IMR-90 (cell line): ENCODE results near the gene ITPR2. TPM values are rescaled to one million over a fixed set of nuclear protein-coding genes. Genes with fewer than 3 reads are reported as not detected.

Experiments
- ATAC-seq: fragments of 200-7000 bp; cut with Tn5 transposase; 2 replicates; pipeline ENCODE4 v1.9.1; 2020; ENCODE audit warnings: low read depth, mild to moderate bottlenecking, moderate library complexity
- BruUV-seq: library from RNA; stranded (reverse); fragments of 400-500 nt; replicated peaks from 2 replicates; lab custom pipeline; 2021; lab: Mats Ljungman, UMichigan
- CTCF ChIA-PET: fragments of 300-600 bp; formaldehyde crosslinking; extraction: SDS; loops from one replicate; lab custom pipeline; 2021; ENCODE audit warnings: antibody characterized with exemption; lab: Yijun Ruan, JAX
- POLR2A ChIA-PET: fragments of 300-600 bp; sonication (Branson Sonifier 250); formaldehyde crosslinking; loops from one replicate; lab custom pipeline; 2022; ENCODE audit warnings: antibody characterized with exemption; ENCODE audit not compliant: unreplicated experiment; lab: Charles Lee
- DNase-seq: peaks from one replicate; pipeline ENCODE4 v3.0.0; 2013
- H2AFZ ChIP-seq: replicated peaks from 2 replicates; pipeline ENCODE3; 2013; ENCODE audit warnings: low read length, mild to moderate bottlenecking; ENCODE audit not compliant: poor library complexity
- H2AK5ac ChIP-seq: 2 replicates; pipeline ENCODE4 v1.6.1; 2013; ENCODE audit warnings: low read depth, low read length, inconsistent platforms
- H2AK9ac ChIP-seq: replicated peaks from 2 replicates; pipeline ENCODE3; 2013; ENCODE audit warnings: mild to moderate bottlenecking, low read depth, low read length, moderate library complexity; ENCODE audit not compliant: poor library complexity
- H2BK120ac ChIP-seq: 2 replicates; pipeline ENCODE4 v1.6.1; 2013; ENCODE audit warnings: low read depth, low read length, inconsistent platforms
- H2BK15ac ChIP-seq: 3 replicates; pipeline ENCODE4 v1.6.1; 2013; ENCODE audit warnings: low read depth, low read length, inconsistent platforms
- H2BK20ac ChIP-seq: 2 replicates; pipeline ENCODE4 v1.6.1; 2013; ENCODE audit warnings: low read depth, mild to moderate bottlenecking, inconsistent platforms, low read length, moderate library complexity
- H2BK5ac ChIP-seq: 2 replicates; pipeline ENCODE4 v1.6.1; 2013; ENCODE audit warnings: mild to moderate bottlenecking, low read depth, low read length, inconsistent platforms; ENCODE audit not compliant: poor library complexity, severe bottlenecking
- H3K14ac ChIP-seq: replicated peaks from 2 replicates; pipeline ENCODE4 v1.6.1; 2013; ENCODE audit warnings: low read depth, low read length, inconsistent platforms
- H3K18ac ChIP-seq: 2 replicates; pipeline ENCODE4 v1.6.1; 2013; ENCODE audit warnings: low read depth, low read length, control low read depth
- H3K23ac ChIP-seq: 2 replicates; pipeline ENCODE4 v1.6.1; 2013; ENCODE audit warnings: low read depth, low read length, inconsistent platforms
- H3K27ac ChIP-seq: 2 replicates; pipeline ENCODE4 v1.5.1; 2013; ENCODE audit warnings: mild to moderate bottlenecking, control low read depth, low read length; ENCODE audit not compliant: insufficient read depth
- H3K27me3 ChIP-seq: 2 replicates; pipeline ENCODE4 v1.6.1; 2013; ENCODE audit warnings: low read length; ENCODE audit not compliant: control insufficient read depth, insufficient read depth
- H3K36me3 ChIP-seq: 2 replicates; pipeline ENCODE4 v1.6.1; 2013; ENCODE audit warnings: low read length, mixed read lengths; ENCODE audit not compliant: control insufficient read depth, insufficient read depth
- H3K4ac ChIP-seq: 2 replicates; pipeline ENCODE4 v1.6.1; 2013; ENCODE audit warnings: low read depth, low read length, inconsistent platforms
- H3K4me1 ChIP-seq: 2 replicates; pipeline ENCODE4 v1.6.1; 2013; ENCODE audit warnings: low read length, mixed read lengths; ENCODE audit not compliant: control insufficient read depth, insufficient read depth
- H3K4me2 ChIP-seq: 2 replicates; pipeline ENCODE4 v1.6.1; 2013; ENCODE audit warnings: low read depth, mild to moderate bottlenecking, control low read depth, low read length, moderate library complexity
- H3K4me3 ChIP-seq: 2 replicates; pipeline ENCODE4 v1.5.1; 2013; ENCODE audit warnings: low read depth, mild to moderate bottlenecking, control low read depth, low read length, moderate library complexity; ENCODE audit not compliant: insufficient read depth
- H3K56ac ChIP-seq: 2 replicates; pipeline ENCODE4 v1.6.1; 2013; ENCODE audit warnings: low read length, inconsistent platforms; ENCODE audit not compliant: insufficient read depth; ENCODE audit errors: extremely low read depth
- H3K79me1 ChIP-seq, 2 experiments: 2 replicates each; pipeline ENCODE4 v1.6.1; 2013; ENCODE audit warnings: low read length in 2 of 2, inconsistent platforms in 1 of 2, low read depth in 1 of 2
- H3K9ac ChIP-seq: 2 replicates; pipeline ENCODE4 v1.6.1; 2013; ENCODE audit warnings: low read depth, low read length, control low read depth
- H3K9me1 ChIP-seq: 2 replicates; pipeline ENCODE4 v1.6.1; 2013; ENCODE audit warnings: low read length, inconsistent platforms; ENCODE audit not compliant: insufficient read depth
- H3K9me3 ChIP-seq: 2 replicates; pipeline ENCODE4 v1.6.1; 2013; ENCODE audit warnings: low read length; ENCODE audit not compliant: control insufficient read depth, insufficient read depth
- H4K20me1 ChIP-seq: 2 replicates; pipeline ENCODE4 v1.6.1; 2013; ENCODE audit warnings: low read length, inconsistent platforms; ENCODE audit not compliant: insufficient read depth
- H4K5ac ChIP-seq: 2 replicates; pipeline ENCODE4 v1.6.1; 2013; ENCODE audit warnings: mild to moderate bottlenecking, low read depth, low read length, control low read depth
- H4K8ac ChIP-seq, 2 experiments: 2 replicates each; pipeline ENCODE4 v1.6.1; 2013; ENCODE audit warnings: low read depth in 2 of 2, low read length in 2 of 2, control low read depth in 1 of 2, inconsistent platforms in 1 of 2
- H4K91ac ChIP-seq: 2 replicates; pipeline ENCODE4 v1.6.1; 2013; ENCODE audit warnings: low read depth, low read length, inconsistent platforms; ENCODE audit not compliant: insufficient read depth
- BHLHE40 ChIP-seq: fragments of 150-350 bp; IDR thresholded peaks from 2 replicates; pipeline ENCODE4 v1.6.1; 2016; ENCODE audit warnings: mild to moderate bottlenecking, low read depth, low read length
- CEBPB ChIP-seq: IDR thresholded peaks from 2 replicates; pipeline ENCODE4 v1.6.1; 2012; ENCODE audit warnings: low read depth, low read length, improper control_type of control experiment
- CHD1 ChIP-seq: IDR thresholded peaks from 2 replicates; pipeline ENCODE4 v1.6.1; 2012; ENCODE audit warnings: low read depth, low read length, improper control_type of control experiment
- CTCF ChIP-seq: conservative IDR thresholded peaks from 2 replicates; pipeline ENCODE4 v1.5.1; 2012; ENCODE audit warnings: mild to moderate bottlenecking, low read depth, low read length, improper control_type of control experiment
- ELK1 ChIP-seq: fragments of 150-350 bp; IDR thresholded peaks from 2 replicates; pipeline ENCODE4 v1.6.1; 2016; ENCODE audit warnings: low read depth, mild to moderate bottlenecking, low read length, moderate library complexity, borderline replicate concordance
- MAFK ChIP-seq: IDR thresholded peaks from 2 replicates; pipeline ENCODE4 v1.6.1; 2012; ENCODE audit warnings: low read depth, low read length, improper control_type of control experiment
- MAZ ChIP-seq: IDR thresholded peaks from 2 replicates; pipeline ENCODE4 v1.6.1; 2012; ENCODE audit warnings: low read depth, mild to moderate bottlenecking, low read length, improper control_type of control experiment, moderate library complexity, borderline replicate concordance
- MXI1 ChIP-seq: IDR thresholded peaks from 2 replicates; pipeline ENCODE4 v1.6.1; 2012; ENCODE audit warnings: low read depth, mild to moderate bottlenecking, low read length, moderate library complexity, borderline replicate concordance
- NFE2L2 ChIP-seq: fragments of 150-350 bp; IDR thresholded peaks from 2 replicates; pipeline ENCODE4 v1.6.1; 2016; ENCODE audit warnings: low read depth, mild to moderate bottlenecking, low read length
- POLR2A ChIP-seq: IDR thresholded peaks from 2 replicates; pipeline ENCODE4 v1.6.1; 2012; ENCODE audit warnings: mild to moderate bottlenecking, low read depth, low read length
- RAD21 ChIP-seq: IDR thresholded peaks from 2 replicates; pipeline ENCODE4 v1.6.1; 2012; ENCODE audit warnings: low read length, improper control_type of control experiment
- RCOR1 ChIP-seq: IDR thresholded peaks from 2 replicates; pipeline ENCODE4 v1.6.1; 2012; ENCODE audit warnings: mild to moderate bottlenecking, low read length, improper control_type of control experiment; ENCODE audit not compliant: insufficient replicate concordance
- RFX5 ChIP-seq: IDR thresholded peaks from 2 replicates; pipeline ENCODE4 v1.8.0; 2012; ENCODE audit warnings: low read depth, mild to moderate bottlenecking, low read length, moderate library complexity
- SMC3 ChIP-seq: fragments of 150-350 bp; IDR thresholded peaks from 2 replicates; pipeline ENCODE4 v1.6.1; 2016; ENCODE audit warnings: low read depth, mild to moderate bottlenecking, antibody characterized with exemption, low read length, moderate library complexity
- USF2 ChIP-seq: fragments of 150-350 bp; IDR thresholded peaks from 2 replicates; pipeline ENCODE4 v1.6.1; 2017; ENCODE audit warnings: mild to moderate bottlenecking, antibody characterized with exemption, low read length, low read depth
- WGBS, 2 experiments: methylation state at CpG; one replicate each; pipeline versions ENCODE4 v1.1.5 to v1.1.7; 2013; ENCODE audit warnings: missing lambda C conversion rate in 2 of 2; ENCODE audit not compliant: insufficient read length in 1 of 2; ENCODE audit errors: extremely low coverage in 2 of 2; 5-methylcytosine and 5-hydroxymethylcytosine counted together
- dilution Hi-C: fragments of 300-500 bp; cut with HindIII; formaldehyde crosslinking; loops from one replicate; pipeline ENCODE4 v1.14.3; 2018; ENCODE audit warnings: low sequenced_read_pairs; ENCODE audit not compliant: unreplicated experiment
- in situ Hi-C: fragments of 300-500 bp; cut with MboI; formaldehyde crosslinking; loops from 3 replicates; pipeline ENCODE4 v1.14.3; 2019; ENCODE audit warnings: low sequenced_read_pairs, inconsistent platforms, mixed read lengths
- intact Hi-C: fragments of 100-400 bp; cut with micrococcal nuclease; formaldehyde crosslinking; loops from 2 replicates; pipeline ENCODE4 v1.10.0; 2022
- polyA plus RNA-seq, 3 experiments: library from polyadenylated mRNA; depleted of rRNA; stranded (reverse); fragments of >200 nt; gene quantifications; 2 replicates each; pipeline ENCODE4 v1.2.3, GENCODE V29; 2012; ENCODE audit warnings: low replicate concordance in 1 of 3
- total RNA-seq: library from RNA; depleted of rRNA; stranded (reverse); fragments of >200 nt; gene quantifications from 2 replicates; pipeline ENCODE4 v1.2.3, GENCODE V29; 2012

Gene ITPR2
- total and polyA plus RNA-seq, 2 of the 4 experiments (the other 2 are of a cell fraction) = 1.2 to 9.0 TPM

DNA sequence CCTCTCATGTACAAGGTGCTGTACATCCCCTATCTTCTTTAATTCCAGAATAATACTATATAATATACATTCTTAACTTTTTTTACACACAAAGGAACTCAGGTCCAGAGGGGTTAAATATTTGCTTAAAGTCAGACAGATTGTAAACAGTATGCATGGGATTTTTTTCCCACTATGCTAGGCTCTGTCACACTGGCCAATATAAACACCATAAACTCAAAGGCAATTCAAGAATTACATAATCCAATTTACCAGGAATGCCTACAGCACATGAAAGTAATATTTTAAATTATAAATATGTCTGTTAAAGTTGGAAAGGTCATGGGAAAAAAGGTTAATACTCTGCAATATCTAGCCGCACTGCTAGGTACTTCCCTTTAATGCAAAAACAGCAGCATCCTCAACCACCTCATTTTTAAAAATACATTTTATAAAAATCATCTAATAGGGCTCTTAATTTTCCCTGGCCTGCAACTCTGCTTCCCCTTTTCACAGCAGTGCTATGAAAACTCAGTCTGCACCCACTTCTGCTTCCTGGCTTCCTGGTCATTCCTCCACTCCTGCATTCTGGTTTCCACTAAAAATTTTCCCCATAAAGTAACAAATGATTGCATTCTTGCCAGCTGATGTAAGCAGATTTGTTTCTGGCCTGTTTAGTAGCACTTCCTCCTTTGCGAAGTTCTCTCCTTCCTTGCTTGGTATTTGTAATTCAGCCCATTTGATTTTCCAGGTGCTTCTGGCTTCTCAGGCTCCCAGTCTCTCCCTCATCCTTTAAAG lies 128.1 kb downstream of the ITPR2 start:
- H3K18ac ChIP-seq = no peak overlapping the region
- no peak overlapping the region for H4K91ac ChIP-seq
- CTCF ChIA-PET = no interaction called here
- dilution Hi-C loops = no loop called here
- H3K27ac ChIP-seq = no peak overlapping the region
- no peak overlapping the region for H3K4me2 ChIP-seq
- BruUV-seq = no TSS peak
- ATAC-seq = peak; percentile 68
- no peak overlapping the region for H3K4ac ChIP-seq
- H3K79me1 ChIP-seq = no peaks in the 10 kb centered on the region; a peak in 1 of 4 replicates
- no peak overlapping the region for H3K9ac ChIP-seq
- H2AFZ ChIP-seq = no peak overlapping the region
- H3K4me3 ChIP-seq = no peak overlapping the region
- H3K4me1 ChIP-seq = peaks cover 4% of the 10 kb centered on the region; the same call in 1 of the 2 replicates
- DNase-seq = peak; percentile 47
- intact Hi-C loops = loop anchor here (5.0 kb wide), 3 partner anchors 48 to 608 kb away; no protein-coding TSS in a partner anchor
- 0 out of 2 replicates have a peak overlapping the region, but pooled peaks have one; percentile 30 for H2BK120ac ChIP-seq
- H3K27me3 ChIP-seq = no peaks in the 10 kb centered on the region
- no peak overlapping the region for H4K5ac ChIP-seq
- in situ Hi-C loops = no loop called here
- H3K56ac ChIP-seq = no peak overlapping the region
- H2BK5ac ChIP-seq = no peak overlapping the region
- H2BK20ac ChIP-seq = no peak overlapping the region
- H3K9me1 ChIP-seq = no peaks in the 10 kb centered on the region; the same call in none of the 2 replicates
- no peak overlapping the region for H4K8ac ChIP-seq
- H3K23ac ChIP-seq = no peak overlapping the region
- H3K14ac ChIP-seq = no peak overlapping the region; the same call in 1 of the 2 replicates
- POLR2A ChIA-PET = no interaction called here
- no peak overlapping the region for H2BK15ac ChIP-seq
- no peak overlapping the region for H2AK5ac ChIP-seq
- no peak for TF ChIP-seq RCOR1
- TF ChIP-seq BHLHE40 = no peak
- no peak for TF ChIP-seq ELK1
- TF ChIP-seq CEBPB = no peak
- no peak for TF ChIP-seq USF2
- no peak for TF ChIP-seq CHD1
- TF ChIP-seq NFE2L2 = no peak
- TF ChIP-seq SMC3 = no peak
- TF ChIP-seq POLR2A = no peak
- no peak for TF ChIP-seq CTCF
- no peak for TF ChIP-seq MAFK
- no peak for TF ChIP-seq MXI1
- no peak for TF ChIP-seq MAZ
- no peak for TF ChIP-seq RAD21
- no peak for TF ChIP-seq RFX5
- WGBS, 2 experiments = no CpG with 5 or more reads among the region's 2 CpGs
- H3K9me3 ChIP-seq = no peaks in the 10 kb centered on the region
- H3K36me3 ChIP-seq = no peaks in the 10 kb centered on the region
- H2AK9ac ChIP-seq = no peak overlapping the region
- no peaks in the 10 kb centered on the region for H4K20me1 ChIP-seq
